ENCODE results near the gene LETM1.

Gene LETM1

DNA sequence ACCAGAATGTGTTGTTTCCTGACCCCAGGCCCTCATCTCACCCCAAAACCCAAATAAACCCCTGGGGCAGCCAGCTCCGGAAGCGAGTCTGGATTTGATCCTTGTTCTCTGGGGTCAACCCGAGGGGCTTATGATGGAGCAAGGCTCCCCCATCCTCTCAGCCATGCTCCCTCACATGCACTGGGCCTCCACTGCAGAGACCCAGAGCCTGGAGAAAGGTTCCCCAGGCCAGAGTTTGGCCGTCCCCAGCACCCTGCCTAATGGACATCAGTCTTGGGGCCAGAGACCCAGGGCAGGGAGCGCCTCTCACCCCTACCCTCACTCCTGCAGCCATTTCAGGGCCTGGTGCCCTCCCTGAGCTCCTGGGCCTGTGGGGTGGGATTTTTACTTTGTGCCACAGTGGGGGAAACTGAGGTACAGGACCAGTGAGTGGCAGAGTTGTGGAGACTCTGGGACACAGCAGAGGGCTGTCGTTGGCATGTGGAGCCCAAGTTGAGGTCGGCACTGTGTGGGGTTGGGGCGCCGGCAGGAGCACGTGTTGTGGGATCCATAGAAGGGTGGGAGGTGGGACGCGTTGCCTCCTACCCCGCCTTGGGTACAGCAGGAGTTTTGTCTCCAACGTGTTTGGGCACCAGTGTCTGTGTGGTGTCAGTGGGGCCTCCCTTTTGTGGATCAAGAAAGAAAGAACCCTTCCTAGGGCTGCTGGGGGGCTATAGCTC lies 59.3 kb downstream of the LETM1 start:
- no peak overlapping the region for H3K27ac ChIP-seq (ENCODE audit: low read length)
- H3K36me3 ChIP-seq (ENCODE audit: control insufficient read depth in 1 of 2, insufficient read depth in 2 of 2, low read length in 2 of 2) = no peaks in the 10 kb centered on the region
- no peak overlapping the region for H3K4me3 ChIP-seq (ENCODE audit: low read depth in 1 of 2, low read length in 2 of 2)
- H3K9me3 ChIP-seq (ENCODE audit: control insufficient read depth in 1 of 2, low read length in 2 of 2) = no peaks in the 10 kb centered on the region
- H3K4me1 ChIP-seq (ENCODE audit: control insufficient read depth in 1 of 2, insufficient read depth in 2 of 2, low read length in 2 of 2) = peaks cover 0 to 20% of the 10 kb centered on the region in 2 donors
- H3K27me3 ChIP-seq (ENCODE audit: low read depth, low read length) = peaks cover 9% of the 10 kb centered on the region

DNA sequence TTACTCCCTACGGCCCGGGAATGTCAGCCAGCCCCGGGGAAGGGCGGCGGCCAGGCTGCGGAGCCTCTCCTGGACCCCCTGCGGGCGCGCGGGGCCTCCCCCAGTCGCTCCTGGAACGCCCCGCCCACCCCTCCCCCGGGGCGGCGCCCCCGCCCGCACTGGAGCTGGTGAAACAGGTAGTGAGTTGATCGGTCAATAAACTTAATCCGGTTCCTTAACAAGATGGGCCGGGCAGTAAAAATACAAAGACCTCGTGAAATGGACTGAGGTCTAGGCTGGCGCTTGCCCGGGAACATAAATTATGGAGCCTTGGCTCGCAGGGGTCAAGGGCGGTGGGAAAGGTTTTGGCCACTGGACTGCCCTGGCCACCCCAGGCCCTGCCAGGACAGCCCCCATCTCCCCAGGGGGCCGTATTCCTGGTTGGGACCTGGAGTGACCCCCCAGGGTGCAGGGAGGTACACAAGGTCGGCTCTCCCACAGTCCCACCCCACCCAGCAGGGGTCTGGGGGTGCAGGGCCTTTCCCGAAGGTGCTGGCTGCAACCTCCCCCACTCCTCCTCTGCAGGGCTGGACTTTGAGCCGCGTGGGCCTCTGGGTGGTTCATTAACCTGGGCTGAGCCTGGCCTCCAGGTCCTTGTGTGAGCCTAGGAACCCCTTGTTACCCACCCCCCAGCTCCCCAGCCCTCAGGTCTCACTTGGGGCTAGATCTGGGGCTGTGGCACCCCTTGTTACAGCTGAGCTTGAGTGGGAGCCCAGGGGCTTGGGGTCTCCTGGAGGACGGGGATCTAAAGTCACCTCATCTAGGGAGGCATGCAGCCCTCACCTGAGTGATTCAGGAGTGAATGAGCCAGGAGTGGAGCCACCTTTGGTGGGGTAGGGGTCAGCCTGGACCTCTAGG lies 60.4 kb downstream of the LETM1 start:
- H3K4me3 ChIP-seq (ENCODE audit: low read depth in 1 of 2, low read length in 2 of 2) = peak overlapping the region in 1 of 2 donors; percentile 55
- H3K9me3 ChIP-seq (ENCODE audit: control insufficient read depth in 1 of 2, low read length in 2 of 2) = no peaks in the 10 kb centered on the region
- H3K27ac ChIP-seq (ENCODE audit: low read length) = peak overlapping the region; percentile 13
- H3K36me3 ChIP-seq (ENCODE audit: control insufficient read depth in 1 of 2, insufficient read depth in 2 of 2, low read length in 2 of 2) = no peaks in the 10 kb centered on the region
- H3K4me1 ChIP-seq (ENCODE audit: control insufficient read depth in 1 of 2, insufficient read depth in 2 of 2, low read length in 2 of 2) = peaks cover 0 to 20% of the 10 kb centered on the region in 2 donors
- H3K27me3 ChIP-seq (ENCODE audit: low read depth, low read length) = peaks cover 9% of the 10 kb centered on the region

DNA sequence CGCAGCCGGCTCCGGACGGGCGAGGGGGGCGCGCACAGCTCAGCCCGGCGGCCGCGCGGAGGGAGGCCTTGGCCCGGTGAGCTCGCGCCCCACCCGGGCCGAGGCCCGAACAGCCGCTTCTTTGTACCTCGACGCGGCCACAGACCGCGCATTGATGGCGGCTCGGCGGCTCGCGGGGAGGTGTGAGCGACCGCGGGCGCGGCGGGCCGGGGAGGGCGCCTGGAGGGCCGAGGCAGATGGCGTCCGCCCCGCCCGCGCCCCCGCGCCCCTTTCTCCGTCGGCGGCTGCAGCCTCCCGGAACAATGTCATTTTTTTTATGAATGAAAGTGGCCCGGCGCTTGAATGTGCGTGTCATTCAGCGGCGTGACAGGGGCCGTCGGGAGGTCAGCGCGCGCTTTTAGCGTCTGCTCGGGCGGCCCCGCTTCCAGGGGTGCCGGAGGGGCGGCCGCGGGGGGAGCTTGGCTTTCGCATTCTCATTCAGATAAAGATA lies 61.1 kb downstream of the LETM1 start:
- Histone ChIP-seq H3K4me1 (ENCODE audit: control insufficient read depth in 1 of 2, insufficient read depth in 2 of 2, low read length in 2 of 2) (peaks cover 0 to 20% of the 10 kb centered on the region in 2 donors), H3K27ac (ENCODE audit: low read length) (no peak overlapping the region), H3K4me3 (ENCODE audit: low read depth in 1 of 2, low read length in 2 of 2) (peak overlapping the region in 1 of 2 donors; percentile 55), H3K9me3 (ENCODE audit: control insufficient read depth in 1 of 2, low read length in 2 of 2) (no peaks in the 10 kb centered on the region), H3K36me3 (ENCODE audit: control insufficient read depth in 1 of 2, insufficient read depth in 2 of 2, low read length in 2 of 2) (no peaks in the 10 kb centered on the region), H3K27me3 (ENCODE audit: low read depth, low read length) (peaks cover 9% of the 10 kb centered on the region)

- Histone ChIP-seq H3K9me3 (ENCODE audit: control insufficient read depth in 1 of 2, low read length in 2 of 2) (no peaks in the 10 kb centered on the region), H3K27ac (ENCODE audit: low read length) (no peak overlapping the region), H3K36me3 (ENCODE audit: control insufficient read depth in 1 of 2, insufficient read depth in 2 of 2, low read length in 2 of 2) (no peaks in the 10 kb centered on the region), H3K27me3 (ENCODE audit: low read depth, low read length) (peaks cover 9% of the 10 kb centered on the region), H3K4me1 (ENCODE audit: control insufficient read depth in 1 of 2, insufficient read depth in 2 of 2, low read length in 2 of 2) (peaks cover 0 to 20% of the 10 kb centered on the region in 2 donors), H3K4me3 (ENCODE audit: low read depth in 1 of 2, low read length in 2 of 2) (peak overlapping the region; percentile 3 to 55)
These were observed 61.8 kb downstream of the LETM1 start for GRCh38 chr4:1793940-1794808.

GRCh38 chr4:1793496-1793840 lies 62.5 kb downstream of the LETM1 start:
- Histone ChIP-seq H3K4me3 (ENCODE audit: low read depth in 1 of 2, low read length in 2 of 2) (peak overlapping the region in 1 of 2 donors; percentile 40), H3K27me3 (ENCODE audit: low read depth, low read length) (peaks cover 9% of the 10 kb centered on the region), H3K27ac (ENCODE audit: low read length) (no peak overlapping the region), H3K4me1 (ENCODE audit: control insufficient read depth in 1 of 2, insufficient read depth in 2 of 2, low read length in 2 of 2) (peaks cover 0 to 20% of the 10 kb centered on the region in 2 donors), H3K9me3 (ENCODE audit: control insufficient read depth in 1 of 2, low read length in 2 of 2) (no peaks in the 10 kb centered on the region), H3K36me3 (ENCODE audit: control insufficient read depth in 1 of 2, insufficient read depth in 2 of 2, low read length in 2 of 2) (no peaks in the 10 kb centered on the region)

- no peaks in the 10 kb centered on the region for H3K9me3 ChIP-seq (ENCODE audit: control insufficient read depth in 1 of 2, low read length in 2 of 2)
- H3K4me3 ChIP-seq (ENCODE audit: low read depth in 1 of 2, low read length in 2 of 2) = peak within 1 kb of the TSS; percentile 3 to 55
- no peaks in the 10 kb centered on the region for H3K36me3 ChIP-seq (ENCODE audit: control insufficient read depth in 1 of 2, insufficient read depth in 2 of 2, low read length in 2 of 2)
- no peak within 1 kb of the TSS for H3K27ac ChIP-seq (ENCODE audit: low read length)
- H3K4me1 ChIP-seq (ENCODE audit: control insufficient read depth in 1 of 2, insufficient read depth in 2 of 2, low read length in 2 of 2) = peaks cover 0 to 20% of the 10 kb centered on the region in 2 donors
- H3K27me3 ChIP-seq (ENCODE audit: low read depth, low read length) = peaks cover 9% of the 10 kb centered on the region
These were observed 63.0 kb downstream of the LETM1 start, which contains the start of gene FGFR3 for GRCh38 chr4:1792832-1793495. TSS of gene FGFR3 (plus strand) at chr4:1793293. CDS start at chr4:1793935, 642 bp downstream.

- no peak overlapping the region for H3K4me3 ChIP-seq (ENCODE audit: low read depth in 1 of 2, low read length in 2 of 2)
These were observed 63.7 kb downstream of the LETM1 start for GRCh38 chr4:1792158-1792831.

GRCh38 chr4:1790005-1790404 lies 66.0 kb downstream of the LETM1 start:
- Histone ChIP-seq H3K4me3 (ENCODE audit: low read depth in 1 of 2, low read length in 2 of 2) (no peak overlapping the region), H3K9me3 (ENCODE audit: control insufficient read depth in 1 of 2, low read length in 2 of 2) (no peaks in the 10 kb centered on the region), H3K36me3 (ENCODE audit: control insufficient read depth in 1 of 2, insufficient read depth in 2 of 2, low read length in 2 of 2) (no peaks in the 10 kb centered on the region), H3K4me1 (ENCODE audit: control insufficient read depth in 1 of 2, insufficient read depth in 2 of 2, low read length in 2 of 2) (peaks cover 0 to 12% of the 10 kb centered on the region in 2 donors), H3K27ac (ENCODE audit: low read length) (no peak overlapping the region), H3K27me3 (ENCODE audit: low read depth, low read length) (no peaks in the 10 kb centered on the region)

More at GRCh38 chr4:1792158-1792831, 63.7 kb downstream of the LETM1 start:
- Histone ChIP-seq H3K36me3 (ENCODE audit: control insufficient read depth in 1 of 2, insufficient read depth in 2 of 2, low read length in 2 of 2) (no peaks in the 10 kb centered on the region), H3K4me1 (ENCODE audit: control insufficient read depth in 1 of 2, insufficient read depth in 2 of 2, low read length in 2 of 2) (peaks cover 0 to 20% of the 10 kb centered on the region in 2 donors), H3K27me3 (ENCODE audit: low read depth, low read length) (peaks cover 9% of the 10 kb centered on the region), H3K9me3 (ENCODE audit: control insufficient read depth in 1 of 2, low read length in 2 of 2) (no peaks in the 10 kb centered on the region), H3K27ac (ENCODE audit: low read length) (no peak overlapping the region)

GRCh38 chr4:1789552-1789951 lies 66.4 kb downstream of the LETM1 start:
- no peaks in the 10 kb centered on the region for H3K27me3 ChIP-seq (ENCODE audit: low read depth, low read length)

More at GRCh38 chr4:1789552-1789951, 66.4 kb downstream of the LETM1 start:
- H3K36me3 ChIP-seq (ENCODE audit: control insufficient read depth in 1 of 2, insufficient read depth in 2 of 2, low read length in 2 of 2) = no peaks in the 10 kb centered on the region
- peaks cover 0 to 8% of the 10 kb centered on the region in 2 donors for H3K4me1 ChIP-seq (ENCODE audit: control insufficient read depth in 1 of 2, insufficient read depth in 2 of 2, low read length in 2 of 2)
- no peak overlapping the region for H3K27ac ChIP-seq (ENCODE audit: low read length)
- H3K9me3 ChIP-seq (ENCODE audit: control insufficient read depth in 1 of 2, low read length in 2 of 2) = no peaks in the 10 kb centered on the region
- H3K4me3 ChIP-seq (ENCODE audit: low read depth in 1 of 2, low read length in 2 of 2) = no peak overlapping the region

All from muscle layer of duodenum (tissue), 2 donors.